Tibial artery (tissue), 4 donors: ENCODE data around the gene CA12.
A peak's percentile ranks its signal among the peaks of the same experiment; 100 is the strongest.

ENCODE experiments used
- DNase-seq, 2 donors: peaks; one replicate each; pipeline ENCODE4 v3.0.0-alpha.2; 2019
- H3K27ac ChIP-seq, 2 donors: fragments of 200-600 bp; sonication (generic) in 1 of 2; 1 replicate in 1 of 2; 2 replicates in 1 of 2; pipeline ENCODE4 v1.5.1; 2018 to 2019; ENCODE audit warnings: mild to moderate bottlenecking in 1 of 2
- H3K27me3 ChIP-seq, 2 donors: fragments of 200-600 bp; sonication (generic) in 1 of 2; one replicate each; pipeline versions ENCODE4 v1.5.1 to v1.6.0; 2016 to 2019
- H3K36me3 ChIP-seq, 3 donors: fragments of 200-600 bp; sonication (generic) in 2 of 3; one replicate each; pipeline ENCODE4 v1.5.1; 2016 to 2019; ENCODE audit warnings: mild to moderate bottlenecking in 2 of 3
- H3K4me1 ChIP-seq, 4 donors: fragments of 200-600 bp; sonication (generic) in 2 of 4; 1 replicate in 3 of 4; 2 replicates in 1 of 4; pipeline ENCODE4 v1.5.1; 2016 to 2019
- H3K4me3 ChIP-seq, 2 donors: fragments of 200-600 bp; sonication (generic) in 1 of 2; 1 replicate in 1 of 2; 2 replicates in 1 of 2; pipeline ENCODE4 v1.5.1; 2018 to 2019; ENCODE audit warnings: mild to moderate bottlenecking in 2 of 2
- H3K9me3 ChIP-seq, 3 donors: fragments of 200-600 bp; sonication (generic) in 1 of 3; one replicate each; pipeline ENCODE4 v1.5.1; 2016 to 2019
- CTCF ChIP-seq, 2 experiments: fragments of 200-600 bp in 1 of 2; fragments of 450-650 bp in 1 of 2; IDR thresholded peaks; one replicate each; pipeline ENCODE4 v1.5.1; 2017 to 2019; ENCODE audit warnings: antibody characterized with exemption in 2 of 2, mild to moderate bottlenecking in 1 of 2, moderate library complexity in 1 of 2
- intact Hi-C: fragments of 100-400 bp; cut with DNase I; formaldehyde crosslinking; loops from one replicate; pipeline ENCODE4 v1.15.0; 2023; ENCODE audit warnings: low total_unique reads

The CA12 gene

GRCh38 chr15:63372753-63373152 is 8.9 kb downstream of the CA12 start:
- intact Hi-C loops, result no loop called here
- peaks cover 0 to 34% (median 25%) of the 10 kb centered on the region in 4 donors for H3K4me1 ChIP-seq
- no peak overlapping the region for H3K4me3 ChIP-seq
- no peaks in the 10 kb centered on the region for H3K9me3 ChIP-seq
- DNase-seq, result no peak
- no peaks in the 10 kb centered on the region for H3K27me3 ChIP-seq
- no peak for TF ChIP-seq CTCF (IDR thresholded peaks at IDR 0.05)
- no peaks in the 10 kb centered on the region for H3K36me3 ChIP-seq
- H3K27ac ChIP-seq, result peak overlapping the region; percentile 36 to 53

GRCh38 chr15:63372018-63372705 is 9.5 kb downstream of the CA12 start:
- no peaks in the 10 kb centered on the region for H3K27me3 ChIP-seq
- no peak overlapping the region for H3K4me3 ChIP-seq
- H3K4me1 ChIP-seq, result peaks cover 0 to 34% (median 25%) of the 10 kb centered on the region in 4 donors
- TF ChIP-seq CTCF (IDR thresholded peaks at IDR 0.05), result no peak
- intact Hi-C loops, result no loop called here
- H3K9me3 ChIP-seq, result no peaks in the 10 kb centered on the region
- no peaks in the 10 kb centered on the region for H3K36me3 ChIP-seq
- DNase-seq, result peak; percentile 81 to 90
- H3K27ac ChIP-seq, result peak overlapping the region; percentile 53 to 55

GRCh38 chr15:63371297-63371918 is 10.2 kb downstream of the CA12 start:
- intact Hi-C loops, result no loop called here
- Histone ChIP-seq H3K27me3 (no peaks in the 10 kb centered on the region), H3K4me1 (peaks cover 0 to 34% (median 25%) of the 10 kb centered on the region in 4 donors), H3K4me3 (no peak overlapping the region), H3K36me3 (no peaks in the 10 kb centered on the region), H3K9me3 (no peaks in the 10 kb centered on the region), H3K27ac (peak overlapping the region; percentile 53 to 55)
- TF ChIP-seq CTCF (IDR thresholded peaks at IDR 0.05), result no peak
- peak in 1 of 2 donors; percentile 69 for DNase-seq

GRCh38 chr15:63370764-63371163 is 10.9 kb downstream of the CA12 start:
- no peaks in the 10 kb centered on the region for H3K27me3 ChIP-seq
- no peak for DNase-seq
- TF ChIP-seq CTCF (IDR thresholded peaks at IDR 0.05), result no peak
- peaks cover 0 to 31% (median 25%) of the 10 kb centered on the region in 4 donors for H3K4me1 ChIP-seq
- H3K27ac ChIP-seq, result peak overlapping the region in 1 of 2 donors; percentile 55
- no peaks in the 10 kb centered on the region for H3K9me3 ChIP-seq
- no peaks in the 10 kb centered on the region for H3K36me3 ChIP-seq
- intact Hi-C loops, result no loop called here
- no peak overlapping the region for H3K4me3 ChIP-seq

- H3K4me1 ChIP-seq, result peaks cover 0 to 21% (median 19%) of the 10 kb centered on the region in 4 donors
- H3K36me3 ChIP-seq, result no peaks in the 10 kb centered on the region
- no peaks in the 10 kb centered on the region for H3K9me3 ChIP-seq
- no peak for TF ChIP-seq CTCF (IDR thresholded peaks at IDR 0.05)
- no peaks in the 10 kb centered on the region for H3K27me3 ChIP-seq
- H3K27ac ChIP-seq, result no peak overlapping the region
- DNase-seq, result peak in 1 of 2 donors; percentile 3
- intact Hi-C loops, result no loop called here
- no peak overlapping the region for H3K4me3 ChIP-seq
Measured at GRCh38 chr15:63369781-63370180, 11.9 kb downstream of the CA12 start.
